Skeletal muscle tissue (tissue), 4 donors: Measurements from ENCODE around the gene LETM1. TPM values are rescaled to one million over a fixed set of nuclear protein-coding genes. Genes with fewer than 3 reads are reported as not detected.

ENCODE experiments used
- H3K27ac ChIP-seq: one replicate; pipeline ENCODE4 v1.7.0; 2013; ENCODE audit warnings: mild to moderate bottlenecking, low read depth, low read length, inconsistent platforms
- H3K27me3 ChIP-seq, 3 donors: one replicate each; pipeline ENCODE4 v1.7.0; 2013; ENCODE audit warnings: low read length in 3 of 3; ENCODE audit not compliant: control insufficient read depth in 3 of 3, insufficient read depth in 3 of 3
- H3K36me3 ChIP-seq, 3 donors: one replicate each; pipeline ENCODE4 v1.7.0; 2013; ENCODE audit warnings: low read length in 3 of 3; ENCODE audit not compliant: control insufficient read depth in 3 of 3, insufficient read depth in 3 of 3
- H3K4me1 ChIP-seq, 3 donors: one replicate each; pipeline ENCODE4 v1.7.0; 2013; ENCODE audit warnings: low read length in 3 of 3, mild to moderate bottlenecking in 3 of 3; ENCODE audit not compliant: control insufficient read depth in 3 of 3, insufficient read depth in 3 of 3
- H3K4me3 ChIP-seq, 3 donors: one replicate each; pipeline ENCODE4 v1.7.0; 2013; ENCODE audit warnings: low read length in 3 of 3
- H3K9ac ChIP-seq, 3 donors: one replicate each; pipeline ENCODE4 v1.7.0; 2013; ENCODE audit warnings: low read length in 3 of 3, mild to moderate bottlenecking in 3 of 3, moderate library complexity in 2 of 3, low read depth in 1 of 3
- H3K9me3 ChIP-seq, 3 donors: one replicate each; pipeline ENCODE4 v1.7.0; 2013; ENCODE audit warnings: low read length in 3 of 3; ENCODE audit not compliant: control insufficient read depth in 3 of 3
- total RNA-seq: library from RNA; depleted of rRNA; stranded (reverse); fragments of >200 nt; gene quantifications from one replicate; pipeline ENCODE4 v1.2.3, GENCODE V29; 2014
- donor health status: Osteomylitis.

Gene LETM1
- total RNA-seq, 1 donor from 2014 or later, result 32.4 TPM

- H3K27me3 ChIP-seq, result peaks cover 25 to 53% (median 35%) of the 10 kb centered on the region in 3 donors
- H3K9ac ChIP-seq, result no peak overlapping the region
- peaks cover 0 to 8% (median 6%) of the 10 kb centered on the region in 3 donors for H3K4me1 ChIP-seq
- no peak overlapping the region for H3K4me3 ChIP-seq
- no peak overlapping the region for H3K27ac ChIP-seq
- no peaks in the 10 kb centered on the region for H3K9me3 ChIP-seq
- H3K36me3 ChIP-seq, result no peaks in the 10 kb centered on the region
Observed at GRCh38 chr4:1866189-1866661, 10.3 kb upstream of the LETM1 start.

GRCh38 chr4:1864076-1865008 lies 8.4 kb upstream of the LETM1 start:
- Histone ChIP-seq H3K36me3 (no peaks in the 10 kb centered on the region), H3K4me1 (no peaks in the 10 kb centered on the region), H3K4me3 (no peak overlapping the region), H3K9me3 (no peaks in the 10 kb centered on the region), H3K27ac (no peak overlapping the region), H3K9ac (no peak overlapping the region), H3K27me3 (peaks cover 25 to 53% (median 35%) of the 10 kb centered on the region in 3 donors)

GRCh38 chr4:1863297-1864033 lies 7.5 kb upstream of the LETM1 start:
- no peak overlapping the region for H3K4me3 ChIP-seq
- no peak overlapping the region for H3K27ac ChIP-seq
- no peak overlapping the region for H3K9ac ChIP-seq
- peaks cover 25 to 49% (median 35%) of the 10 kb centered on the region in 3 donors for H3K27me3 ChIP-seq
- H3K4me1 ChIP-seq, result no peaks in the 10 kb centered on the region
- no peaks in the 10 kb centered on the region for H3K36me3 ChIP-seq
- H3K9me3 ChIP-seq, result no peaks in the 10 kb centered on the region

DNA sequence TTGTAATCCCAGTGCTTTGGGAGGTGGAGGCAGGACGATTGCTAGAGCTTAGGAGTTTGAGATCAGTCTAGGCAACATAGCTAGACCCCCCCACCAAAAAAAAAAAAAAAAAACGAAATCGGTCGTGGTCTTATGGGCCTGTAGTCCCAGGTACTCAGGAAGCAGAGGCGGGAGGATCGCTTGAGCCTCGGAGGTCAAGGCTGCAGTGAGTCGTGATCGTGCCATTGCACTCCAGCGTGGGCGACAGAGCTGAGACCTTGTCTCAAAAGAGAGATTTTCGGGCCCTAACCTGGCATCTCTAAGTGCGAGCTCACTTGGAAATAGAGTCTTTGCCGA lies 7.0 kb upstream of the LETM1 start:
- H3K4me3 ChIP-seq, result no peak overlapping the region
- H3K36me3 ChIP-seq, result no peaks in the 10 kb centered on the region
- no peak overlapping the region for H3K9ac ChIP-seq
- H3K27me3 ChIP-seq, result peaks cover 25 to 49% (median 35%) of the 10 kb centered on the region in 3 donors
- H3K27ac ChIP-seq, result no peak overlapping the region
- H3K4me1 ChIP-seq, result no peaks in the 10 kb centered on the region
- H3K9me3 ChIP-seq, result no peaks in the 10 kb centered on the region

DNA sequence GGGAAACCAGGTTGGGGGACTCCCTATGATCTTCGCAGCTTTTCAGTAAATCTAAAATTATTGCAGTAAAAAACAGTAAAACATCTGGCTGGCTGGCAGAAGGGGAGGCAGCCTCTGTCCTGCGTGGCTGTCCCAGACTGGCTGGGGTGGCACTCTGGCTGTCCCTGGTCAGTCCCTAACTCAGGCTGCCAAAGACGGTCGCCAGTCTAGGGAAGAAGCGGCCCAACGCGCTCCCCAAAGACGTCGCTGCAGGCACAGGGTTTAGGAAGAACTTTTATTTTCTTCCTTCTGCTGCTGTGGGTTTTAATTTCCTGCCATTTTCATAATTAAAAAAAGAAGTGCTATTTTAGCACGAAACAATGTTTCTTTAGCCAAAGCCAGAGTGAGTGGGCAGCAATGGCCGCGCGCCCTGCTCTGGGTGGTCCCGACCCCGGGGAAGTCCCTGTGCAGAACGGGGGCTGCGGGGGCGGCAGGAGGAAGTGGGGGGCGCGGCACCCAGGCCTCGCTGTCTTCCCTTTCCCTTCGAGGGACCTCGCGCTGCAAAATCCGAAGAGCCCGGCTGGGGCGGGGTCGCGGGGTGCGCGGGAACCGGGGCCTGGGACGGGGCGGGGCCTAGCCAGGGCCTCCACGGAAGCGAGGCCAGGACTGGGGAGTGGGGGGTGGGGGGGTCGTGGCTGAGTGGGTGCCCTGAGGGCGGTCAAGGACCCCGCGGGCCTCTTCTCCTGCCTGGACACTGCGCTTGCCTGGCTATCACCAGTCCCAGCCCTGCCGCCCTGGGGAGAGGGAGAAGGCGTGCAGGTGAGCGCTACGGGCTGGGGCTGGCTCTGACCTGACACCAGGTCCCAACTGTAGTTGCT lies 6.3 kb upstream of the LETM1 start:
- H3K27me3 ChIP-seq, result peaks cover 25 to 44% (median 35%) of the 10 kb centered on the region in 3 donors
- no peak overlapping the region for H3K4me3 ChIP-seq
- no peaks in the 10 kb centered on the region for H3K9me3 ChIP-seq
- no peaks in the 10 kb centered on the region for H3K36me3 ChIP-seq
- no peak overlapping the region for H3K27ac ChIP-seq
- peaks cover 2 to 6% (median 2%) of the 10 kb centered on the region in 3 donors for H3K4me1 ChIP-seq
- H3K9ac ChIP-seq, result no peak overlapping the region

GRCh38 chr4:1859389-1859753 lies 3.4 kb upstream of the LETM1 start:
- Histone ChIP-seq H3K4me3 (no peak overlapping the region), H3K27ac (no peak overlapping the region), H3K9me3 (no peaks in the 10 kb centered on the region), H3K36me3 (no peaks in the 10 kb centered on the region), H3K9ac (no peak overlapping the region), H3K27me3 (peaks cover 20 to 25% (median 22%) of the 10 kb centered on the region in 3 donors), H3K4me1 (peaks cover 16 to 24% (median 17%) of the 10 kb centered on the region in 3 donors)

DNA sequence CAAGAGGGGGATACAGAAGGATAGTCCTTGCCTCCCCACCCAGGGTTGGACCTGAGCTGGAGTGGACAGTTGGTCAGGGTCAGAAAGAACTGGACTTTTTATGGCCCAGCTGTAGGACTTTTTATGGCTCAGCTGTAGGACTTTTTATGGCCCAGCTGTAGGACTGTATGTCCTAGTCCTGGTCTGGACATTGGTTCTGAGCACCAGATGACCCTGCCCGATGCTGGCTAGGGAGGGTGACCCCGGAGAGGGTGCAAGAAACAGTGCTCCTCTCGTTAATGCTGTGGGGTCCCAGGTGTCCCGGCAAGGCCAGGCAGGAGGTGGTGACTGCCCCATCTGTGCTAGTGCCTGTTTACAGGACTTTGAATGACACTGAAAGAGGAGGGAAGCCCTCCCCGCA lies 2.0 kb upstream of the LETM1 start:
- Histone ChIP-seq H3K27ac (no peak overlapping the region), H3K4me1 (peaks cover 17 to 36% (median 20%) of the 10 kb centered on the region in 3 donors), H3K9me3 (no peaks in the 10 kb centered on the region), H3K27me3 (peaks cover 8 to 11% (median 8%) of the 10 kb centered on the region in 3 donors), H3K4me3 (no peak overlapping the region), H3K9ac (peak overlapping the region in 2 of 3 donors; percentile 16 to 43), H3K36me3 (no peaks in the 10 kb centered on the region)

GRCh38 chr4:1856943-1857699 lies 1.2 kb upstream of the LETM1 start:
- H3K4me1 ChIP-seq, result peaks cover 19 to 44% (median 22%) of the 10 kb centered on the region in 3 donors
- H3K4me3 ChIP-seq, result peak overlapping the region; percentile 72 to 89 (median 87)
- H3K27me3 ChIP-seq, result peaks cover 2 to 5% (median 3%) of the 10 kb centered on the region in 3 donors
- H3K27ac ChIP-seq, result no peak overlapping the region
- H3K9me3 ChIP-seq, result no peaks in the 10 kb centered on the region
- no peaks in the 10 kb centered on the region for H3K36me3 ChIP-seq
- peak overlapping the region; percentile 69 to 88 (median 77) for H3K9ac ChIP-seq
